Right lobe of liver (tissue), 4 donors: ENCODE results near the gene CTCFL.

ENCODE experiments used
- POLR2A ChIP-seq: fragments of 450-650 bp; IDR thresholded peaks from one replicate; pipeline ENCODE4 v1.6.1; 2017; ENCODE audit warnings: antibody characterized with exemption, mild to moderate bottlenecking
- TF ChIP-seq, protein P1 (sequence below), 4 donors: fragments of 200-600 bp in 3 of 4; fragments of 450-650 bp in 1 of 4; IDR thresholded peaks; one replicate each; pipeline versions ENCODE4 v1.5.1 to v1.8.0; 2016 to 2022; ENCODE audit warnings: antibody characterized with exemption in 4 of 4, mild to moderate bottlenecking in 2 of 4
- donor health status: DM: no; HTN: no; CAD: no.
- donor health status: DM: no; HTN: no; CAD: no.
- donor health status: DM: no; HTN: yes; CAD: no.

DNA sequence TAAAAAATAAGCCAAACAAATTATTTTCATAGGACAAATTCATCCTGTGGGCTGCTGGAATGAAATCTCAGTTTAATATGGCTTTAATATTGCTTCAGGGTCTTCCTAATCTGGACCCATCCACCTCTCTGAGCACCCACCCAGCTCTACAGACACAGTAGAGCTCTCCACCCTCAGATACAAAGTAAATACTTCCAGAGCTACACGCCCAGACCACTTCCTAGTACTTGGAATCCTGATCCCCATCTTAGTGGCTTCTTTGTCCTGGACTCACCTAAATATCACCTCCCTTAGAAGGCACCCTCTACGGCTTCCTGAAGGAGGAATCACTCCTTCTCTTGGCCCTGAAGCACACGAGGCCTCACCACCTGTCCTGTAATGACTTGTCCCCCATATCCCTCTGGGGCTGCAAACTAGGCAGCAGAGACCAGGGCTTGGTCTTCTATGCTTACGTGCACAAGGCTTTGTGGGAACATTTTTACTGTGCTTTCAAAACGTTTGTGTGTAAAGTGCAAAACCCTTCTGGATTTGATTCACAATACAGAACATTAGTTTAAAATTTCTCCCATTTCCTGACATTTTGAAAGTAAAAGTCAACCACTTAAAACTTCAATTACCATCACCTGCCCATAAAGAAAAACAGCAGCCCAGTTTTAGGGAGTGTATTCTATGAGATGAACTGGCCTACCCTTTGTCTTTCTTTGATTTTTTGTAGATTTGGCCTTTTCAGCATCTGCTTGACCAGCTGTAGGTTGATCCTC is 2.4 kb downstream of the CTCFL start:
- TF ChIP-seq, protein P1, sequence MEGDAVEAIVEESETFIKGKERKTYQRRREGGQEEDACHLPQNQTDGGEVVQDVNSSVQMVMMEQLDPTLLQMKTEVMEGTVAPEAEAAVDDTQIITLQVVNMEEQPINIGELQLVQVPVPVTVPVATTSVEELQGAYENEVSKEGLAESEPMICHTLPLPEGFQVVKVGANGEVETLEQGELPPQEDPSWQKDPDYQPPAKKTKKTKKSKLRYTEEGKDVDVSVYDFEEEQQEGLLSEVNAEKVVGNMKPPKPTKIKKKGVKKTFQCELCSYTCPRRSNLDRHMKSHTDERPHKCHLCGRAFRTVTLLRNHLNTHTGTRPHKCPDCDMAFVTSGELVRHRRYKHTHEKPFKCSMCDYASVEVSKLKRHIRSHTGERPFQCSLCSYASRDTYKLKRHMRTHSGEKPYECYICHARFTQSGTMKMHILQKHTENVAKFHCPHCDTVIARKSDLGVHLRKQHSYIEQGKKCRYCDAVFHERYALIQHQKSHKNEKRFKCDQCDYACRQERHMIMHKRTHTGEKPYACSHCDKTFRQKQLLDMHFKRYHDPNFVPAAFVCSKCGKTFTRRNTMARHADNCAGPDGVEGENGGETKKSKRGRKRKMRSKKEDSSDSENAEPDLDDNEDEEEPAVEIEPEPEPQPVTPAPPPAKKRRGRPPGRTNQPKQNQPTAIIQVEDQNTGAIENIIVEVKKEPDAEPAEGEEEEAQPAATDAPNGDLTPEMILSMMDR (IDR thresholded peaks at IDR 0.05), result no peak
- TF ChIP-seq POLR2A, result no peak
